ENCODE measurements around the gene MARK3. TPM values are rescaled to one million over a fixed set of nuclear protein-coding genes. Genes with fewer than 3 reads are reported as not detected.

MARK3 gene
- total RNA-seq, 1 experiment from 2014 or later = 81.9 TPM

- Mint-ChIP-seq H3K36me3 (ENCODE audit: insufficient read depth in 1 of 3, low read depth in 3 of 3) (peaks cover 3 to 12% (median 5%) of the 10 kb centered on the region in 3 experiments; a peak in 3 of 7 replicates), H3K27ac (no peak overlapping the region), H3K27me3 (ENCODE audit: low read depth) (no peaks in the 10 kb centered on the region), H3K9me3 (no peaks in the 10 kb centered on the region), H3K4me1 (peaks cover 33 to 35% of the 10 kb centered on the region in 2 experiments), H3K4me3 (no peak overlapping the region)
- H2BK120ac ChIP-seq (ENCODE audit: low read depth, low read length, poor library complexity, severe bottlenecking) = no peak overlapping the region
- no peaks in the 10 kb centered on the region for H3K9me3 ChIP-seq (ENCODE audit: control insufficient read depth, low read depth, low read length)
- H3K27me3 ChIP-seq (ENCODE audit: insufficient read depth, low read length) = no peaks in the 10 kb centered on the region
- H3K4ac ChIP-seq (ENCODE audit: low read depth, low read length) = no peak overlapping the region
- no peak overlapping the region for H3K23ac ChIP-seq (ENCODE audit: insufficient read length, low read depth, low read length)
- no peak overlapping the region for H3K27ac ChIP-seq (ENCODE audit: insufficient read length, low read depth, low read length)
- no peak overlapping the region for H3K9ac ChIP-seq (ENCODE audit: extremely low read depth, insufficient read length, low read length)
- no peak overlapping the region for H4K5ac ChIP-seq (ENCODE audit: insufficient read length, low read depth, low read length)
- no peak overlapping the region for H3T11ph ChIP-seq (ENCODE audit: low read length)
- H3K14ac ChIP-seq (ENCODE audit: insufficient read depth, low read length) = no peak overlapping the region
- no peak overlapping the region for H2BK15ac ChIP-seq (ENCODE audit: low read depth, low read length)
- H3K23me2 ChIP-seq (ENCODE audit: insufficient read length, low read depth, low read length, poor library complexity, severe bottlenecking) = no peaks in the 10 kb centered on the region
- WGBS (ENCODE audit: extremely low coverage, insufficient read length, low lambda C conversion rate) = no CpG with 5 or more reads among the region's 3 CpGs
- no peak overlapping the region for H2BK12ac ChIP-seq (ENCODE audit: insufficient read length, low read depth, low read length)
- H3K18ac ChIP-seq (ENCODE audit: insufficient read length, low read depth, low read length) = no peak overlapping the region
- H3K4me2 ChIP-seq (ENCODE audit: insufficient read depth, insufficient read length, low read length) = no peak overlapping the region
- peaks cover 8% of the 10 kb centered on the region for H3K79me1 ChIP-seq (ENCODE audit: insufficient read depth, low read depth, low read length, poor library complexity, severe bottlenecking)
- H4K91ac ChIP-seq (ENCODE audit: insufficient read length, low read depth, low read length) = no peak overlapping the region
- peaks cover 6% of the 10 kb centered on the region for H3K4me1 ChIP-seq (ENCODE audit: insufficient read depth, low read length)
- no peak overlapping the region for H3K56ac ChIP-seq (ENCODE audit: insufficient read length, low read depth, low read length)
- no peak overlapping the region for H2AK5ac ChIP-seq (ENCODE audit: insufficient read length, low read length)
- H2BK5ac ChIP-seq (ENCODE audit: insufficient read length, low read length) = no peak overlapping the region
- H4K8ac ChIP-seq (replicated peaks; ENCODE audit: insufficient read length, low read depth, low read length) = no peak overlapping the region
- peaks cover 2% of the 10 kb centered on the region for H4K20me1 ChIP-seq (ENCODE audit: control insufficient read depth, insufficient read depth, insufficient read length)
- no peak overlapping the region for H2AFZ ChIP-seq (ENCODE audit: low read length)
- H2BK20ac ChIP-seq (ENCODE audit: low read depth, low read length, poor library complexity, severe bottlenecking) = no peak overlapping the region
- no peak for TF ChIP-seq CTCF (conservative IDR thresholded peaks at IDR 0.05)
- DNase-seq = no peak
- H3K79me2 ChIP-seq (ENCODE audit: insufficient read depth, low read length) = peaks cover 4% of the 10 kb centered on the region; the same call in 1 of the 2 replicates
Measured at GRCh38 chr14:103421556-103421955, 36.3 kb downstream of the MARK3 start.

Data from H9 (cell line).